ENCODE data around the gene SLC26A8. TPM values are rescaled to one million over a fixed set of nuclear protein-coding genes. Genes with fewer than 3 reads are reported as not detected.

SLC26A8 gene
- total and polyA plus RNA-seq, 2 of the 13 experiments (the other 11 are each of a cell fraction or from before 2014, with no cell fraction given): 0.46 TPM; not detected in 1

DNA sequence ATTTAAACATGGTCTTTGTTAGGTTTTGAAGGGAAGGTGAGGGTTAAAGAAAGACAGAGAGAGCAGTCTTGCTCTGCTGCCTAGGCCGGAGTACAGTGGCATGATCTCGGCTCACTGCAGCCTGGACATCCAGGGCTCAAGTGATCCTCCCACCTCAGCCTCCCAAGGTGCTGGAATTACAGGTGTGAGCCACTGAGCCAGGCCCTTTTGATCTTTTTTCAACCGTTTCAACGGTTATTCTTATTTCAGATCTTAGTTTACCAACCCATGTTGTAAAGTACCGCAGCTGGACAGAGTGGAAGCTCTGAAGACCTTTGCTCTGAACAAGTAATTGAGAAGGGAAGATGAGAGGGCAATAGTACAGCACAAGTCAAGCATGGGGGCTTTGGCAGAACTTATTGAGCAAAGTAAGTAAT, 102.3 kb downstream of the SLC26A8 start (continued):
- TF ChIP-seq MYPOP (CRISPR knock-in tag; IDR thresholded peaks at IDR 0.05): no peak
- no peak for TF ChIP-seq NFE2L1 (CRISPR knock-in tag; IDR thresholded peaks at IDR 0.05; ENCODE audit: borderline replicate concordance)
- no peak for TF ChIP-seq MBD4 (IDR thresholded peaks at IDR 0.05; ENCODE audit: borderline replicate concordance, low read length)
- TF ChIP-seq ARID5B (CRISPR knock-in tag; IDR thresholded peaks at IDR 0.05): no peak
- TF ChIP-seq, protein P1, sequence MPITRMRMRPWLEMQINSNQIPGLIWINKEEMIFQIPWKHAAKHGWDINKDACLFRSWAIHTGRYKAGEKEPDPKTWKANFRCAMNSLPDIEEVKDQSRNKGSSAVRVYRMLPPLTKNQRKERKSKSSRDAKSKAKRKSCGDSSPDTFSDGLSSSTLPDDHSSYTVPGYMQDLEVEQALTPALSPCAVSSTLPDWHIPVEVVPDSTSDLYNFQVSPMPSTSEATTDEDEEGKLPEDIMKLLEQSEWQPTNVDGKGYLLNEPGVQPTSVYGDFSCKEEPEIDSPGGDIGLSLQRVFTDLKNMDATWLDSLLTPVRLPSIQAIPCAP (CRISPR knock-in tag; IDR thresholded peaks at IDR 0.05; ENCODE audit: low read depth): no peak
- TF ChIP-seq TCF7 (IDR thresholded peaks at IDR 0.05; ENCODE audit: low read depth): peak; percentile 54; the same call in 1 of the 2 replicates
- TF ChIP-seq HCFC1 (IDR thresholded peaks at IDR 0.05; ENCODE audit: low read depth, low read length): no peak
- no peak for TF ChIP-seq ZSCAN29 (CRISPR knock-in tag; conservative IDR thresholded peaks at IDR 0.05)
- TF ChIP-seq ZSCAN5A (CRISPR knock-in tag; IDR thresholded peaks at IDR 0.05; ENCODE audit: borderline replicate concordance): no peak
- TF ChIP-seq, protein P2, sequence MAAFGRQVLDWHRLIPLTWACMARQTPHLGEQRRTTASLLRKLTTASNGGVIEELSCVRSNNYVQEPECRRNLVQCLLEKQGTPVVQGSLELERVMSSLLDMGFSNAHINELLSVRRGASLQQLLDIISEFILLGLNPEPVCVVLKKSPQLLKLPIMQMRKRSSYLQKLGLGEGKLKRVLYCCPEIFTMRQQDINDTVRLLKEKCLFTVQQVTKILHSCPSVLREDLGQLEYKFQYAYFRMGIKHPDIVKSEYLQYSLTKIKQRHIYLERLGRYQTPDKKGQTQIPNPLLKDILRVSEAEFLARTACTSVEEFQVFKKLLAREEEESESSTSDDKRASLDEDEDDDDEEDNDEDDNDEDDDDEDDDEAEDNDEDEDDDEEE (CRISPR knock-in tag; IDR thresholded peaks at IDR 0.05): no peak
- no peak for TF ChIP-seq CBX1 (IDR thresholded peaks at IDR 0.05; ENCODE audit: low read depth)
- no peak for TF ChIP-seq PAF1 (CRISPR knock-in tag; IDR thresholded peaks at IDR 0.05)
- TF ChIP-seq KDM6A (CRISPR knock-in tag; IDR thresholded peaks at IDR 0.05; ENCODE audit: low read depth): 0 out of 2 replicates have a peak, but pooled peaks have one; percentile 19
- TF ChIP-seq HNF4G (IDR thresholded peaks at IDR 0.05; ENCODE audit: borderline replicate concordance, low read depth, low read length): peak; percentile 63
- no peak for TF ChIP-seq HNF4G (CRISPR knock-in tag; IDR thresholded peaks at IDR 0.05; ENCODE audit: borderline replicate concordance, low read depth)
- no peak for TF ChIP-seq ESRRA (CRISPR knock-in tag; IDR thresholded peaks at IDR 0.05; ENCODE audit: low read depth)
- TF ChIP-seq, protein P3, sequence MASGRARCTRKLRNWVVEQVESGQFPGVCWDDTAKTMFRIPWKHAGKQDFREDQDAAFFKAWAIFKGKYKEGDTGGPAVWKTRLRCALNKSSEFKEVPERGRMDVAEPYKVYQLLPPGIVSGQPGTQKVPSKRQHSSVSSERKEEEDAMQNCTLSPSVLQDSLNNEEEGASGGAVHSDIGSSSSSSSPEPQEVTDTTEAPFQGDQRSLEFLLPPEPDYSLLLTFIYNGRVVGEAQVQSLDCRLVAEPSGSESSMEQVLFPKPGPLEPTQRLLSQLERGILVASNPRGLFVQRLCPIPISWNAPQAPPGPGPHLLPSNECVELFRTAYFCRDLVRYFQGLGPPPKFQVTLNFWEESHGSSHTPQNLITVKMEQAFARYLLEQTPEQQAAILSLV (CRISPR knock-in tag; IDR thresholded peaks at IDR 0.05; ENCODE audit: borderline replicate concordance): no peak
- TF ChIP-seq GATAD2A (CRISPR knock-in tag; IDR thresholded peaks at IDR 0.05): 0 out of 2 replicates have a peak, but pooled peaks have one; percentile 22
- peak; percentile 56; the same call in 1 of the 2 replicates for TF ChIP-seq GZF1 (CRISPR knock-in tag; IDR thresholded peaks at IDR 0.05)
- TF ChIP-seq HES4 (CRISPR knock-in tag; IDR thresholded peaks at IDR 0.05; ENCODE audit: borderline replicate concordance): no peak
- TF ChIP-seq KAT7 (CRISPR knock-in tag; IDR thresholded peaks at IDR 0.05; ENCODE audit: borderline replicate concordance): no peak
- no peak for TF ChIP-seq TGIF2 (CRISPR knock-in tag; IDR thresholded peaks at IDR 0.05)
- TF ChIP-seq ZNF589 (CRISPR knock-in tag; conservative IDR thresholded peaks at IDR 0.05): no peak
